ENCODE measurements around the gene IL18R1. TPM values are rescaled to one million over a fixed set of nuclear protein-coding genes. Genes with fewer than 3 reads are reported as not detected.

IL18R1 gene
- total and polyA plus RNA-seq, 2 donors, result 3.3 TPM

DNA sequence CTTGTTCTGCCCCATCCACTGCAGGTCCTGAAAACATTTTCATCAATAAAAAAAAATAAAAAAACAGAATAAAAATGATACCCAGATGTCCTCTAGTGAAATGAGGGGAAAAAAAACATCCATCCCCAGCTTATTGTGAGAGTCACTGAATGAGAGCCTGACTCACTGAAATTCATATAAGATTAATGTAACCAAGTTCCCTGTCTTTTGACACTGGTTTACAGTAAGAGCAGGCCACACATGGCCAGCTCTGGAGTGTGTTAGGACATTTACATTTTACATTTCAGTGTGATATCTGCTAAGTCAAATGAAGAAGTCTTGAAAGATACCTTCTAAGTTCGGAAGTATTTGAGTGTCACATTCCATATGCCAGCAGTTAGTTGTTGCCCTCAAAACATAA lies 21.1 kb upstream of the IL18R1 start:
- WGBS, result 65% methylated on average over 1 of the region's 1 CpG
- Histone ChIP-seq H3K4me1 (ENCODE audit: insufficient read depth) (no peaks in the 10 kb centered on the region), H3K4me3 (ENCODE audit: low read depth, low read length) (no peak overlapping the region), H3K27ac (ENCODE audit: low read depth) (no peak overlapping the region), H3K36me3 (ENCODE audit: insufficient read depth) (no peaks in the 10 kb centered on the region)
- no peak for DNase-seq (ENCODE audit: extremely low spot score)

DNA sequence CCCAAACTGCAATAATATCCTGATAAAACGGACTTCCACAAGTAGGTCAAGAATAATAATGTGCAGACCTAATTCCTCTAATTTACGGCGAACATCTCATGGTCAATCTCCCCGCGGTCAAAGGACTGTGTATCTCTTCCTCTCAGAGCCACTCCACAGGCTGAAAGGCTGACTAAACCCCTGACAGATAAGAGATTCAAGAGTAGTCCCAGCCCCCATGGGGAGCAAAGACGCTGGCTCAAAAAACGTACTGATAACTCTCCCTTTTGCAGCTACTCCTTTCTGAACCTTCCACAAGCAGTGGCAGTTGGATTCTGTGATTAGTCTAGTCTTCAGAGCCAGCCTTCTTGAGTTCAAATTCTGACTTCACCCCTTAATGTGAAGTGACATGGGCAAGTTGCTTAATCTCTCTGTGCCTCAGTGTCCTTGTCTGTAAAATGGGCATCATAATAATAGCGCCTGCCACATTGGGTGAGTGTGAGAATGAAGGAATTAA lies 19.7 kb upstream of the IL18R1 start:
- Histone ChIP-seq H3K36me3 (ENCODE audit: insufficient read depth) (no peaks in the 10 kb centered on the region), H3K4me3 (ENCODE audit: low read depth, low read length) (no peak overlapping the region), H3K4me1 (ENCODE audit: insufficient read depth) (no peaks in the 10 kb centered on the region), H3K27ac (ENCODE audit: low read depth) (no peak overlapping the region)
- DNase-seq (ENCODE audit: extremely low spot score), result no peak
- WGBS, result 30% methylated on average over 8 of the region's 8 CpGs

DNA sequence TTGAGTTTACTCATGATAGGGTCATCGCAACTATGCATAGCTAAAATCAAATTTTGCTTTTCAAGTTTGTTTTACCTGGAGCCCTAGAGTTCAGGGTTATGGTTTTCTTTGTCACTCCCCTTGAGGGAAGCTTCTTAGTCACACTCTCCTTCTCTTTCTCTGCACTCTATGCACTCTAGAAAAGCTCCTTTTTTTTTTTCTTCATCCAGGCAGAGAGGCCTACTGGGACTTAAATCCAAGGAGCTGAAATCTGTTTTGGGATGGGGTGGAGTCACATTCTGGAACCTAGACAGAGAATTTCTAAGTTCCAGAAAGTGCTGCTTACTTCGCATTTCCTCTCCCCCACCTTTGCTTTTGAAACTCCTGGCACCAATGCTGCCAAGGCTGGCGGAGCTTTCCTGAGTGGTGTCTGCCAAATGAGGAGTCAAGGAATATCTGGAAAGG lies 19.1 kb upstream of the IL18R1 start:
- Histone ChIP-seq H3K36me3 (ENCODE audit: insufficient read depth) (no peaks in the 10 kb centered on the region), H3K27ac (ENCODE audit: low read depth) (no peak overlapping the region), H3K4me3 (ENCODE audit: low read depth, low read length) (no peak overlapping the region), H3K4me1 (ENCODE audit: insufficient read depth) (no peaks in the 10 kb centered on the region)
- 76% methylated on average over 3 of the region's 3 CpGs for WGBS
- no peak for DNase-seq (ENCODE audit: extremely low spot score)

DNA sequence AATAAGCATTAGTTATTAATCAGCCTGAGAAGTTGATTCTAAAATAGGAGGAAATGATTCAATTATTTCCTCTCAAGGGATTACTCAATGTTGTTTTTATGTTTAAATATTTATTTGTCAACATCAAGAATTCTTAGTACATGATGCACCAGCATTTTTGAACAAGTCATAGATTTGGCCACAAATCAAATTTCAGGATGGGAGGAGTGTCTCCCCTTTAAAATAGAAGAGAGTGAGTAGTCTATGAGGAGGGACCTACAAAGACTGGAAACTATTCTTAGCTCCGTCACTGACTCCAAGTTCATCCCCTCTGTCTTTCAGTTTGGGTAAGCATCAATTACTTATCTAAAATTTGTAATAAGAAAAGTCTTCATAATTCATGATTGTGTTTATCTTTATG lies 18.6 kb upstream of the IL18R1 start:
- no peaks in the 10 kb centered on the region for H3K36me3 ChIP-seq (ENCODE audit: insufficient read depth)
- 43% methylated on average over 1 of the region's 1 CpG for WGBS

DNA sequence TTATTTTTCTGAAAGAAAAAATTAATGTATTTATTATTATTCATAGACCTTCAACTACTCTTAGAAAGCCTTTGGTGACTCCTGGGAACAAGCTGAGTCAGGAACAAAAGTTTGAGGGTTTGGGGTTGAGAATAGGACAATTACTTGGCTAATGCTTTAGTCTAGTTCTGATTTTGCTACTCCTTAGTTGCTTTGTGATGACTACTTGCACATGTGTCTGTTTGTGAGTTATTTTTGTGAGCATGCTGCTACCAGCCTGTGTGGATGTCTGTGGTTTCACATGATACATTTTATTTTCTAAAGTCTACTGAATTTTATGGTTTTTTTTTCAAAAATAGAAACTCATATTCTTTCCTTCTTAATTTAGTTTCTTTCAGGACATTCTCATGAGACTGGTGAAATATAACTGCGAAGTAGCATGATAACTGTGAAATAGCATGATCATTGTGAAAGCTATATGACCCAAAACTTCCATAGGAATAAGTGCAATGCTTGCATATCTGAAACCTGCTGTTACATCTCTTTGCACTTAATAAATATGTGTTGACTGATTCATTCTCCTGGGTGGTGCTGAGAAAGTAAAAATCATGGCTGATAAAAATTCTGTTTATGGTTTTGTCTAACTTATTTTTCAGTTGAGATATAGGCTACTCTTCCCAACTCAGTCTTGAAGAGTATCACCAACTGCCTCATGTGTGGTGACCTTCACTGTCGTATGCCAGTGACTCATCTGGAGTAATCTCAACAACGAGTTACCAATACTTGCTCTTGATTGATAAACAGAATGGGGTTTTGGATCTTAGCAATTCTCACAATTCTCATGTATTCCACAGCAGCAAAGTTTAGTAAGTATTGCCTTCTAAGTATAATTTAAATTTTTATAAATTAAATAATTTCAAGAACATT lies 17.9 kb upstream of the IL18R1 start:
- Histone ChIP-seq H3K27ac (ENCODE audit: low read depth) (no peak overlapping the region), H3K4me3 (ENCODE audit: low read depth, low read length) (no peak overlapping the region), H3K36me3 (ENCODE audit: insufficient read depth) (no peaks in the 10 kb centered on the region), H3K4me1 (ENCODE audit: insufficient read depth) (no peaks in the 10 kb centered on the region)
- 51% methylated on average over 3 of the region's 3 CpGs for WGBS
- no peak for DNase-seq (ENCODE audit: extremely low spot score)

More for the DNA sequence above, 18.6 kb upstream of the IL18R1 start:
- DNase-seq (ENCODE audit: extremely low spot score), result no peak
- Histone ChIP-seq H3K27ac (ENCODE audit: low read depth) (no peak overlapping the region), H3K4me3 (ENCODE audit: low read depth, low read length) (no peak overlapping the region), H3K4me1 (ENCODE audit: insufficient read depth) (no peaks in the 10 kb centered on the region)

DNA sequence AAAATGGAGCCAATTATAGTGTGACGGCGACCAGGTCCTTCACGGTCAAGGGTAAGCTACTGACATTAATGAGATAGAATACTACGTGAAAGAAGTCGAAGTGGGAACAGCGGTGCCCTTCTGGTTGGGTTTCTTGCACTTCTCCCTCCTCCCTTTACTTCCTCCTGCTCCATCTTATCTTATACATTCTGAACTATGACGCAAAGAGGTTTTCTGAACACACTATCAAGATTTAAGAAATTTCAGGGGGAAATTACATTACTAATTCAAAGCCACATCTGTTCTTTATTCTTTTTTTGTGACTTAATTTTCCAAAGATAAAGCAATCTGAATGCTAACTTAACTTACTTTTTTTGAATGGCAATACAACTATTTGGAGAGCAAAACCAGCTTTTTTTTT lies 14.8 kb upstream of the IL18R1 start:
- no peak for DNase-seq (ENCODE audit: extremely low spot score)
- 83% methylated on average over 7 of the region's 7 CpGs for WGBS
- H3K27ac ChIP-seq (ENCODE audit: low read depth), result no peak overlapping the region

DNA sequence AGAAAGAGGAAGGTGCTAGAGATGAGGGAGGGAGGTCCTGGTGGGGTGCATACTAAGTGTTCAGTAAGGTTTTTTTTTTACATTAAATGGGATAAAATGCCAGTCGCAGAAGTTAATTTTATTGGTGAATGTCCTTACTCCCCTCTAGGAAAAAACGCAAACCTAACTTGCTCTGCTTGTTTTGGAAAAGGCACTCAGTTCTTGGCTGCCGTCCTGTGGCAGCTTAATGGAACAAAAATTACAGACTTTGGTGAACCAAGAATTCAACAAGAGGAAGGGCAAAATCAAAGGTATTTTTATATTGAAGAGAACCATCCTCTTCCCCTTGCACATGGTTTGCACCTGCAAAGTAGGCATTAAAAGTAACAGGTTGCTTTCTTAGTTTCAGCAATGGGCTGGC lies 12.7 kb upstream of the IL18R1 start:
- H3K4me3 ChIP-seq (ENCODE audit: low read depth, low read length), result no peak overlapping the region
- no peak overlapping the region for H3K27ac ChIP-seq (ENCODE audit: low read depth)
- 27% methylated on average over 3 of the region's 3 CpGs for WGBS
- no peaks in the 10 kb centered on the region for H3K4me1 ChIP-seq (ENCODE audit: insufficient read depth)
- no peaks in the 10 kb centered on the region for H3K36me3 ChIP-seq (ENCODE audit: insufficient read depth)
- no peak for DNase-seq (ENCODE audit: extremely low spot score)

More for the DNA sequence above, 14.8 kb upstream of the IL18R1 start:
- Histone ChIP-seq H3K36me3 (ENCODE audit: insufficient read depth) (no peaks in the 10 kb centered on the region), H3K4me1 (ENCODE audit: insufficient read depth) (no peaks in the 10 kb centered on the region), H3K4me3 (ENCODE audit: low read depth, low read length) (no peak overlapping the region)

DNA sequence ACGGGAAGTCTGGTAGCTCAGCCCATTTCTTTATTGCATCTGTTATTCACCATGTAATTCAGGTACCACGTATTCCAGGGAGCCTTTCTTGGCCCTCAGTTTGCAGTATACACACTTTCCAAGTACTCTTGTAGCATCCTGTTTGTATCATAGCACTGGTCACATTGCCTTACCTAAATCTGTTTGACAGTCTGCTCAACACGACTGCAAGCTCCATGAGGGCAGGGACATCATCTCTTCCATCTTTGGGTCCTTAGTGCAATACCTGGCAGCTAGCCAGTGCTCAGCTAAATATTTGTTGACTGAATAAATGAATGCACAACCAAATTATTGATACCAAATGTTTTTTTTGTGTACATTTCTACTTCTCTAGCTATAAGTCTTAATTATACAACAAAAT lies 11.2 kb upstream of the IL18R1 start:
- DNase-seq (ENCODE audit: extremely low spot score), result no peak
- Histone ChIP-seq H3K36me3 (ENCODE audit: insufficient read depth) (no peaks in the 10 kb centered on the region), H3K4me3 (ENCODE audit: low read depth, low read length) (no peak overlapping the region), H3K27ac (ENCODE audit: low read depth) (no peak overlapping the region), H3K4me1 (ENCODE audit: insufficient read depth) (no peaks in the 10 kb centered on the region)
- 93% methylated on average over 3 of the region's 3 CpGs for whole genome bisulfite sequencing

DNA sequence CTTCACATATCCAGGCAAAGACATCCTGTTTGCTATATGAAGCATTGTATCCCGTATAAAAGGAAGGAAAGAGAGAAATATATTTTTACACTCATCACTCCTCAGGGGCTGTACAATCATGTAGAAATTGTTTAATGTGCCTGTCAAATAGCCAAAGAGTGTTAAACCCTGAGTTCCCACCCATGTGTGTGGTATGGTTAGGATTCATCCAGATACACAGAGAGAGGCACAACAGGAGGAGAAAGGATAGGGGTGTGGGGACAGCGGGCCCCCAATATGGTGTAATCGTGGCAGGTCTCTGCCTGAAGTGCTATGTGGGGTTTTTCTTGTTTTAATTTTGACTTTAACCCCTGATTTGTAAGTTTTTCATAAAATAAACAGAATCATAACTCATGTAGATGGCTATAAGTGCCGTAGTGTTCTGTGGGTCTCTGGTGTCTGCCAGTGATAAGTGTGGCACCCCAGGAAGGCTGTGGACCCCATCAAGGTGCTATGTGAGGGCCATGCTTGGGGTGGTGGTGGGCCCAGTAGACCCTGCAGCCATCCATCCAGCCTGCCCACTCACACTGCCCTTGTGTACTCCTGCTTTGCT lies 10.2 kb upstream of the IL18R1 start:
- no peak overlapping the region for H3K4me3 ChIP-seq (ENCODE audit: low read depth, low read length)

DNA sequence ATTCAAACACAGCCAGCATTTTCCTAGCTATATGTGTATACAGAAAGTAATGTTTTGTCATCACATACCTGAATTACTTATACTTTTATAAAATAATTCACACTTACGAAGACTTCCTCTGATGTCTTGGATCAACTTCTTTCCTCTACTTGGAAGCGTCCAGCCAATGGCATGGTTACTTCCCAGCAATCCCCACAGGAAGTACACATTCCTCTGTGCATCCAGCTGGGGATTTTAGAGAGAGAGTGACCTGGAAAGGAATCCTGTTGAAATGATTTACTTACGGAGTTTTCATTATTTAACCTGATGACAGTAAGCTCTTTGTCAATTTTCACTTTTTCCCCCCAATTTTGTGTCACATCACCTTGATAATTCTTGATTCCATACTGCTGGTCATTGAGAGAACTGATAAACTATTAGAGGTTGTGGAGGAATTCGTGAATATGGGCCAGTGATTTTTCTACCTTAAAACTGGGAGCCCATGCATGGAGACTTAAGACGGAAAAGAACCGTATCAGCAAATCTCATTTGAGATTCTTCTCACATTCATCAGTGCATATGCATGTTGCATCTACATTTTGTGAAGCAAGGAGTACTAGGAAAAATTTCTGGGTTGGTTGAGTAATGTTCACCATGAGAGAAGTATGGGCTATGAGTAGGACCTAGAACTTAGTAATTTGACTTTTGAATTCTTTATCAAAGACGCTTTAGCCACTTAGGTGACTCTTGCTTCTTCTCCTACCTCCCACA lies 9.0 kb upstream of the IL18R1 start:
- Histone ChIP-seq H3K27ac (ENCODE audit: low read depth) (no peak overlapping the region), H3K36me3 (ENCODE audit: insufficient read depth) (no peaks in the 10 kb centered on the region), H3K4me3 (ENCODE audit: low read depth, low read length) (no peak overlapping the region), H3K4me1 (ENCODE audit: insufficient read depth) (no peaks in the 10 kb centered on the region)
- no peak for DNase-seq (ENCODE audit: extremely low spot score)
- whole genome bisulfite sequencing, result 85% methylated on average over 7 of the region's 7 CpGs

More for the DNA sequence above, 10.2 kb upstream of the IL18R1 start:
- H3K36me3 ChIP-seq (ENCODE audit: insufficient read depth), result no peaks in the 10 kb centered on the region
- no peaks in the 10 kb centered on the region for H3K4me1 ChIP-seq (ENCODE audit: insufficient read depth)
- H3K27ac ChIP-seq (ENCODE audit: low read depth), result no peak overlapping the region
- WGBS, result 81% methylated on average over 4 of the region's 4 CpGs
- DNase-seq (ENCODE audit: extremely low spot score), result no peak

DNA sequence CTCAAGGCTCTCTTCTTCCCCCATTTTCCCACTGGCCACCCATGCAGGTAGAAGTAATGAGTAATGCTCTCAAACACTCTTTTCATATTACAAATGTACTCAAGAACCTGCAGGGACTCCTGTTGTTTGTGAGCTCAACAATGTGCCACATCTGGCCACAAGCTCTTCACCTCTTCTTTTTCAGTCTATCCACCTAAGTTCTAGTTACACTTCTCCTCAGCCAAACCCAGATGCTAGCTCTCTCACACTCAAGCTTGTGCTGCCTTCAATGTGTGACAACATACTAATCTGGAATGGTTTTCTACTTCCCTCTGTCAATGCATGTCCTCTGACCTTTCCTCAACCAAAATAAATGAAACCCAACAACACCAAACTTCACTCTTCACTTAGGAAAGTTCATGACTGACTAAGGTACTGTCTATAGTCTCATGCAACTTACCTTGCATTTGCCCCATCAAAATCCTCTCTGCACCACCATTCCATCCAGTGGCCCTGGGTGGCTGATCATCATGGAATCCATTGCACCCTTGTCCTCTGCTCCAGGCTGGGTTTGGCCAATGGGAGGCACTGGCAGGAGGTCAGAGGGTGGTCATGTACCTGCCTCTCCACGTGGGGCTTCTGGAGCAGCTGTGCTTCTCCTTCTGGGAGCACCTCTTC lies 5.3 kb upstream of the IL18R1 start:
- Histone ChIP-seq H3K27ac (ENCODE audit: low read depth) (no peak overlapping the region), H3K4me3 (ENCODE audit: low read depth, low read length) (no peak overlapping the region), H3K36me3 (ENCODE audit: insufficient read depth) (no peaks in the 10 kb centered on the region), H3K4me1 (ENCODE audit: insufficient read depth) (no peaks in the 10 kb centered on the region)
- no peak for DNase-seq (ENCODE audit: extremely low spot score)
- WGBS, result 36% methylated on average over 1 of the region's 1 CpG

DNA sequence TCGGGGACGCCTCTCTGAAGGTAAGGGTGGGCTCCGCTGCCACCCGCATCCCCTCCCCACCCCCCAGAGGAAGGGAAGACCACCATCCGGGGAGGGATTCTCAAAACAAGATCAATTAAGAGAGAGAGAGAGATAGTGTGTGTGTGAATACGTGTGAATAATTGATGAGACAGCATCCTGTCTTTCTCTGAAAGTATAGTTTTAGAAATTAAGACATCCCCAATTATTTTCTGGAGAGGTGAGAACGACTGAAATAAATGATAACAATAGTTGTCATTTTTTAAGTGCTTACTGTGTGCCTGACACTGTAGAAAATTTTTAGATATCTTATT lies 751 bp downstream of the IL18R1 start:
- no peak for DNase-seq (ENCODE audit: extremely low spot score)
- peak overlapping the region; percentile 54 for H3K4me3 ChIP-seq (ENCODE audit: low read depth, low read length)
- no peaks in the 10 kb centered on the region for H3K4me1 ChIP-seq (ENCODE audit: insufficient read depth)
- no peak overlapping the region for H3K27ac ChIP-seq (ENCODE audit: low read depth)
- no peaks in the 10 kb centered on the region for H3K36me3 ChIP-seq (ENCODE audit: insufficient read depth)
- WGBS, result 29% methylated on average over 7 of the region's 7 CpGs

DNA sequence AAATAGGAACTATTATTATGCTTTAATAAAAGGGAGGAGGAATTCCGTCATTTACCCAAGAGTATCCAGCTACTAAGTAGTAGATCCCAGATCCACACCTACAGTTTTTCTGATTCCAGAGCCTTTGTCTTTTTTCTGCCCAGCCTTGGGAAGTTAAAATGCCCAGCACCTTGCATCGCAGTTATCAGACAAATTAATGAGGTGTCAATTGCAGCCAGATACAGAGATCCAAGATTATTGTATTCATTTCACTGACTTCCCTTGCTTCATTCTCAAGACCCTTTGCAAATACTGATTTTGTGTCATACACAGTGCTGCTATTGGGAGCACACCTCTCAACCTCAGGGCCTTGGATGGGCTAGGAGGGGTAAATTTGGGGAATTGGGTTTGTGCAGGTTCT lies 1.1 kb downstream of the IL18R1 start:
- Histone ChIP-seq H3K27ac (ENCODE audit: low read depth) (no peak overlapping the region), H3K36me3 (ENCODE audit: insufficient read depth) (no peaks in the 10 kb centered on the region), H3K4me1 (ENCODE audit: insufficient read depth) (no peaks in the 10 kb centered on the region), H3K4me3 (ENCODE audit: low read depth, low read length) (no peak overlapping the region)
- DNase-seq (ENCODE audit: extremely low spot score), result no peak
- 84% methylated on average over 2 of the region's 2 CpGs for WGBS
